SH-SY5Y (cell line): Measurements from ENCODE around the gene CNOT4.

ENCODE experiments used
- GATA2 ChIP-seq: IDR thresholded peaks from 2 replicates; pipeline ENCODE4 v1.6.1; 2011; ENCODE audit warnings: mild to moderate bottlenecking, low read depth, low read length
- GATA3 ChIP-seq: IDR thresholded peaks from 2 replicates; pipeline ENCODE4 v1.6.1; 2011; ENCODE audit warnings: low read depth, mild to moderate bottlenecking, low read length, moderate library complexity

GRCh38 chr7:135403302-135403701, 106.6 kb downstream of the CNOT4 start:
- no peak for TF ChIP-seq GATA2
- TF ChIP-seq GATA3 = no peak
